ENCODE results near the gene OR8D2.

The OR8D2 gene, protein sequence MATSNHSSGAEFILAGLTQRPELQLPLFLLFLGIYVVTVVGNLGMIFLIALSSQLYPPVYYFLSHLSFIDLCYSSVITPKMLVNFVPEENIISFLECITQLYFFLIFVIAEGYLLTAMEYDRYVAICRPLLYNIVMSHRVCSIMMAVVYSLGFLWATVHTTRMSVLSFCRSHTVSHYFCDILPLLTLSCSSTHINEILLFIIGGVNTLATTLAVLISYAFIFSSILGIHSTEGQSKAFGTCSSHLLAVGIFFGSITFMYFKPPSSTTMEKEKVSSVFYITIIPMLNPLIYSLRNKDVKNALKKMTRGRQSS

GRCh38 chr11:124320097-124320496, at the start of gene OR8D2:
OR8D2 (minus strand) TSS chr11:124320197; CDS start chr11:124320197, 0 bp downstream.
- DNase-seq (ENCODE audit: low read depth in 3 of 3) = no peak

DNA sequence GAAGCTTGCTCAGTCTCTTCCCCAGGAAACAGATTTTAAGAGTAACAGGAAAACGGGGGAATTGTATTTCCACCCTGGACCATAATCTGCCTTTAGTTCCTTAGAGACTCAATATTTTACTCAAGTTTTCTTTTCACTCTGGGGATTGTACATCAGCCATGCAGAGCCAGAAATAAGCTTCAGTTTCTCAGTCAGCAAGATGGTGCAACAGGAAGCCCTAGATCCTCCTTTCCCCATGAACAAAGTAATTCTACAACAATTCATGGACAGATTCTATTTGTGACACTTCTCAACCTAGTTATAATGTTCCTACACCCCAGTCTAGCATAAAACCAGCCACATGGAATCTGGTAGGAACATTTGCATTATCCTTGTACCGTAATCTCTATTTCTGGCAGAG, 39.6 kb upstream of the OR8D2 start:
- no peak for DNase-seq (ENCODE audit: low read depth in 3 of 3)

DNA sequence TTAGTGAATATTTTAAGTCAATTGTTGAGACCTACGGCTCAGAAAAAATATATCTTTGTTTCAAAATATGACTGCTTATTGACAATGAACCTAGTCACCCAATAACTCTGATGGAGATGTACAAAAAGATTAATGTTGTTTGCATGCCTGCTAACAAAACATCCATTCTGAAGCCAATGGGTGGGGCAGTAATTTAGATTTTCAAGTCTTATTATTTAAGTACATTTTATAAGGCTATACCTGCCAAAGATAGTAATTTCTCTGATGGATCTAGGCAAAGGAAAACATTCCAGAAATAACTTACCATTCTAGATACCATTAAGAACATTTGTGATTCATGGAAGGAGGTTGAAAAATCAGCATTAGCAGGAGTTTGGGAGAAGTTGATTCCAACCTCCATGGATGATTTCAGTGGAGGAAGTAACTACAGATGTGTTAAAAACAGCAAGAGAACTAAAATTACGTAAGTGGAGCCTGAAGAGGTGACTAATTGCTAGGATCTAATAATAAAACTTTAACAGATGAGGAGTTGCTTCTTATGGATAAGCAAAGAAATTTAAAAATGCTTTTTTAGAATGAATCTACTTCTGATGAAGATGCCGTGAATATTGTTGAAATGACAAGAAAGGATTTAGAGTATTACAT, 26.4 kb upstream of the OR8D2 start:
- DNase-seq (ENCODE audit: low read depth in 3 of 3) = no peak

- DNase-seq (ENCODE audit: low read depth in 3 of 3) = no peak
Observed at GRCh38 chr11:124344346-124344745, 24.3 kb upstream of the OR8D2 start.

- DNase-seq (ENCODE audit: low read depth in 3 of 3) = no peak
Observed at GRCh38 chr11:124340142-124340447, 20.1 kb upstream of the OR8D2 start.

DNA sequence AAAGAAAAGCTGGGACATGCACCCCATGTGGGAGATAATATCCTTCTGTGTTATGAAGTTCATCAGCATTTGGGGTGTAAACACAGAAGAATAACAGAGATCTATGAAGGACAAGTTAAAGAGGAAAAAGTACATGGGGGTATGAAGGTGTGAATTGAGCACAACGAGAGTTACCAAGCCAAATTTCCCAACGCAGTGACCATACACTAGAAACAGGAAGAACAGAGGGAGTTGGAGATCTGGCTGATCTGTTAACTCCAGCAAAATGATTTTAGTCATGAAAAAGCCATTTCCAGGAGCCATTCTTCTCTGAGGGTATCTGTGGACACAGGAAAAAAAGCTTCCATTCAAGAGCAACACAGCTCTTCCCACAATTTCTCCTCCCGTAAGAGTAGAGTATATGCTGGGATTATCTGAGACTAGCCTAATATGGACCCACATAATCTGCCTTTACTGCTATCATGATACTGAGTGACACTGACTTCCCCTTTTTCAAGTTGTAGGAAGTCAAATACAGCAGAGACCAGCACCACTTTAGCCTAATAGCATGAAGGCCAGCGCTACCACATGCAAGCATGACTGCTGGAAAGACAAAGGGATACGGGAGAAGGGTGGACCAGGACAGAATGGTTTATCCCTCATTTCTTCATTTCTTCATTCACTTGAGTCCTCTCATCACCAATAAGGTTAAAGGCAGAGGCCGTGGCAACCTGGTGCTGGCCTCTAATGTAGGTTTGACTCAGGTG, 19.6 kb upstream of the OR8D2 start:
- DNase-seq (ENCODE audit: low read depth in 3 of 3) = no peak

DNA sequence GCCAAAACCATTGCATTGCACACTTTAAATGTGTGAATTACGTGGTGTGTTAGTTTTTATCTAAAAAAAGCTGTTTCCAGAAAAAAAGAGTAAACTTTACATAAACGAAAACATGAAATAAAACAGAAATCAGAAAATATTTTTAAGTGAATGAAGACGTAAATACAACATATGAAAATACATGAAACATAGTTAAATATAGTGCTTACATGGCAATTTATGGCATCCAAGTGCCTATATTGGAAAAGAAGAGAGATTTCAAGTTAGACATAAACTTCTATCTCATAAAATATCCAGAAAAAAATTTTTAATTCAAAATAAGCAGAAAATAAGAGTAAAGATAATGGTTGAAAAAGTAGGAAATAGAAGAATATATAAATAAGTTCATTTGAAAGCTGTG, 11.9 kb upstream of the OR8D2 start:
- no peak for DNase-seq (ENCODE audit: low read depth in 3 of 3)

DNA sequence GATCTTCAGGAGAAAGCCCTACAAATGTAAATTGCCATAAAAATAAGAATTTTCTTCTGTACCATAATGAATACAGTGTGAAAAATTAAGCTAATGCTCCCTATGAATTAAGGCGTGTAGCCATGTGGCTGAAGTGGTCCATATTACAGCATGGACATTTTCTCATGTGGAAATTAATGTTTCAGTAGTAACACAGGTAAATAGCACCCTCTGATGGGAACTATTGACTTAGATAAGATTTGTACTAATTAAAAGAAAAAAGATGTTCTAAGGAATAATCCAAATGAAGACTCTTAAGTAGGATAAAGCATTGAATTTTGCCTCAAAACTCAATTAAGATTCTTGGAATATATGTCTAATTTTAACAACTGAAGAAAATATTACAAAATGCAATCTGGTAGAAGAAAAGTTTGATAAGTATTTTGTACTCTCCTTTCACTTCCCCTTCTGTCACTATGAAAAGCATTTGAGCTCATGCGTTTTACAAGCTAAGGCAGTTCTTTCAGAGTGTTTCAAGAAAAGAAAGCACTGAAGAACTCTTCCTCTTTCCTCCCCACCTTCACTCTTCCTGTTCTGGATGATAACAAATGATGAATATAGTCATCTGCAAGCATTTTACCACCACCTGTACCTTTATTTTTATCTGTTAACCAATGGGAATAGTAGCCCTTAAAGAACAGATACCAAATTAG, 9.9 kb upstream of the OR8D2 start:
- no peak for DNase-seq (ENCODE audit: low read depth in 3 of 3)

GRCh38 chr11:124327775-124328174, 7.8 kb upstream of the OR8D2 start:
- no peak for DNase-seq (ENCODE audit: low read depth in 3 of 3)

DNA sequence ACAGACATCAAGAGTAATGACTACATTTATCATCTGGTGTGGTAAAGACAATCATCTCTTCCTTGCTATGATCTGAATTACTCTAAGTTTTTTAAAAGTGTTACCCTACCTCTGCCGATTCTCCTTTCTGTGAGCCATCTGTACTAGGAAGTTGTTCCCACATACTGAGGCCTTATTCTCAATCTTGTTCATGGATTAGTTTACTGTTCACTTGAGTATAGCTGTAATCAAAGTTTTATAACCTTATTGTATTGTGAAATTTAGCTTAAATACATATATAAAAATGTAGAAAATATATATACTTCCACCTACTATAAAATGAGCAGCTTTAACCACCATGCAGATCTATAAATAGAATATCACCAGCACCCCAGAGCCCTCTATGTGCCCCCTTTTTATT, 2.4 kb upstream of the OR8D2 start:
- DNase-seq (ENCODE audit: low read depth in 3 of 3) = no peak

DNA sequence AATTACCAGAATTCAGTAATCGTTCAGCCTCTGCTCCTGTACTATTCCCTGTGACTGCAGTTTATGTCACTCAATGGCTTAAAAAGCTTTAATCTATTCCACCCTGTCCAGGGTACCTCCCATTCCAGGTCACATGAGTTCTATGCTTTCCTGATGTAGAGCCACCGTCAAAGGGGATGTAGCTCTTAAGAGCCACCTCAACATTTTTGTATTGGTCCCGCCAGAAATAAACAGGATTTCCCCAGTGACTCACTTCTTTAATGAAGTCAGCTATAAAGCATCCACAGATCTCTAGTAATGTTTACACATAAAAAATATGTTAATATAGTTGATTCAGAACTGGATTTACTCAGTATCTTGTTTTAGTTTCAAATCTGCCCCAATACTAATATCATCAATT, 4.9 kb downstream of the OR8D2 start:
- no peak for DNase-seq (ENCODE audit: low read depth in 3 of 3)

GRCh38 chr11:124313849-124314248, 6.1 kb downstream of the OR8D2 start, which contains the start of gene OR8D1:
OR8D1 (minus strand) TSS chr11:124313949; CDS start chr11:124310766, 3,183 bp downstream.
- no peak for DNase-seq (ENCODE audit: low read depth in 3 of 3)

DNA sequence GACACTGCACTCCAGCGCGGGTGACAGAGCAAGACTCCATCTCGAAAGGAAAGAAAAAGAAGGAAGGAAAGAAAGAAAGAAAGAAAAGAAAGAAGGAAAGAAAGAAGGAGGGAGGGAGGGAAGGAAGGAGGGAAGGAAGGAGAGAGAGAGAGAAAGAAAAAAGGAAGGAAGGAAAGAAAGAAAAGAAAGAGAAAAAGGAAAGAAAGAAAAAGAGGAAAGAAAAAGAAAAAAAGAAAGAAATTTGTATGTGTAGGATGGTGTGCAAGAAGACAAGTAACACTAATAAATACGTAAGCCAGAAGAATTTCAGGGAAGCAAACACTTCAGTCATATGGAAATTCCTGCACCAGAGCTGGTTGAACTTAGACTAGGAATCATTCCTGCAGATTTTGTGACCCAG, 6.9 kb downstream of the OR8D2 start:
- DNase-seq (ENCODE audit: low read depth in 3 of 3) = no peak

GRCh38 chr11:124311670-124312069, 8.3 kb downstream of the OR8D2 start:
- DNase-seq (ENCODE audit: low read depth in 3 of 3) = no peak

DNA sequence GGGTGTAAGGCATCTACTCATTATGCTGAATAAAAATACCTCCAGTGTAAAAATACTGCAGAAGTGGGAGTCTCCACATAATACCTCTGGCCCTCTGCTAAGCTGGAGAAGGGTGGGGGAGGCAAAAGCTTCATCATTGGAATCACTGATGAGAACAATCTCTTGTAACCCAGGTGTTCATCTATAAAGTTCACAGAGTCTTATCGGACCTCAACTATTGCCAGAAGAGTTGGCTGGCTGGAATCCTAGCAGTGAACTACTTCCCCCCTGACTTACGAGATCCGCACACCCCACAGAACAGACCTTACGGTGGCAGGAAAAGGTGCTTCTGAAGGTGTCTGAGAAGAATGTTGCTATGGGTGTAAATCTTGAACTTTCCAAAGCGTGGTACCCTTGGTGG, 8.7 kb downstream of the OR8D2 start:
- DNase-seq (ENCODE audit: low read depth in 3 of 3) = no peak

- no peak for DNase-seq (ENCODE audit: low read depth in 3 of 3)
Observed at GRCh38 chr11:124310721-124311120, 9.3 kb downstream of the OR8D2 start.

GRCh38 chr11:124307093-124307492, 12.9 kb downstream of the OR8D2 start:
- DNase-seq (ENCODE audit: low read depth in 3 of 3) = no peak

GRCh38 chr11:124302347-124303125, 17.5 kb downstream of the OR8D2 start:
- no peak for DNase-seq (ENCODE audit: low read depth in 3 of 3)

GRCh38 chr11:124301548-124301947, 18.4 kb downstream of the OR8D2 start:
- no peak for DNase-seq (ENCODE audit: low read depth in 3 of 3)

- no peak for DNase-seq (ENCODE audit: low read depth in 3 of 3)
Observed at GRCh38 chr11:124297921-124298320, 22.1 kb downstream of the OR8D2 start.

GRCh38 chr11:124296016-124296415, 24.0 kb downstream of the OR8D2 start:
- no peak for DNase-seq (ENCODE audit: low read depth in 3 of 3)

GRCh38 chr11:124294687-124295086, 25.3 kb downstream of the OR8D2 start:
- DNase-seq (ENCODE audit: low read depth in 3 of 3) = no peak

Data from stimulated activated CD4-positive, alpha-beta T cell treated with anti-CD3 and anti-CD28 coated beads, TNF-alpha, amount 100 ng/mL, for 4 hours (primary cell).